Activated naive CD8-positive, alpha-beta T cell treated with anti-CD3 and anti-CD28 coated beads, Interleukin-2, amount 50 U/mL, for 16 hours (primary cell): ENCODE data around the gene GPR75.

Source experiments
- DNase-seq: peaks from one replicate; pipeline ENCODE4 v3.0.0-alpha.2; 2020; ENCODE audit warnings: low read depth, low spot score

The GPR75 gene

DNA sequence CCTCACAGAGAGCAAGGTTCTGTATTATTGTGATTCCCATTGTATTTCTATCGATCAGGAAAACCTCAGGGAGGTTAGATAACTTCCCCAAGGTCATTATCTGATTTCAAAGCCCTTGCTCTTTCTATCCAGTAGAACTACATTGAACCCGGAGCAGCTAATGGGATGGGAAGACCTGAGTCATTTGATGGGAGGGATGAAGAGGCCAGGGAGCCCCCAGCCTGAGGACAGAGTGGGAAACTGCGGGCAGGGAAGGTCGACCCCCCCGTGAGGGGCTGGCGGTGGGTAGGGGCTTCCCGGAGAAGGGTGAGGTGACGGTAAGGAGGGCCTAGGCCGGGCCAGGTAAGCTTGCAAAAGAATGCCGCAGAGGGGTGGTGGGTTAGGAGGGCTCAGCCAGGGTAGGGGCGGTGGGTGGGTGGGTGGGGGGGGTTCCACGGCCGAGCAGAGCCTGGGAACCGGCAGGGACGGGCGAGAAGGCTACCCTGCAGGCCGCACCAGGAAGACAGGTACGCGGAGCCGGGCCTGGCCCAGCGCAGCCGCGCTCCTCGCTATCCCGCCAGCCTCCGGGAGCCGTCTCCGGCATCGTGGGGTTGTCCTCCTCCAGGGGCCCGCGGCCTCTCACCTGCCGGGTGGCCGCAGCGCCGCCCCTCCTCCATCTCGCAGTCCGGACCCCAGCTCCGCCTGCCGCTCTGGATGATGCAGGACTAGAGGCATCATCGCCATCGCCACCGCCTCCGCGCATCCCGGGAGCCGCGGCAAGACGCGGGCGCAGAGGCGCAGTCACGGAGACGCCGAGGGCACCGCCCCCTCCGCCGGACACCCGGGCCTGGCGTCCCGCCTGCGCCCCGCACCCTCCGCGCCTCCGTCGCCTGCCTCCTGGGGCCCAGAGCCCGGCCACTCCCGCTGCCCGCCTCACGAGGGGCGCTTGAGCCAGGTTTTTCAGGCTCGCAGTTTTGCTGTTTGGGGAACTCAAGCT lies at the start of gene GPR75:
GPR75 (minus strand) TSS at position 762 of the 976 bp plus-strand sequence. CDS start 5,211 bp downstream, outside the sequence.
- no peak for DNase-seq

GRCh38 chr2:53907582-53907981 lies 47.8 kb upstream of the GPR75 start:
- DNase-seq = no peak

DNA sequence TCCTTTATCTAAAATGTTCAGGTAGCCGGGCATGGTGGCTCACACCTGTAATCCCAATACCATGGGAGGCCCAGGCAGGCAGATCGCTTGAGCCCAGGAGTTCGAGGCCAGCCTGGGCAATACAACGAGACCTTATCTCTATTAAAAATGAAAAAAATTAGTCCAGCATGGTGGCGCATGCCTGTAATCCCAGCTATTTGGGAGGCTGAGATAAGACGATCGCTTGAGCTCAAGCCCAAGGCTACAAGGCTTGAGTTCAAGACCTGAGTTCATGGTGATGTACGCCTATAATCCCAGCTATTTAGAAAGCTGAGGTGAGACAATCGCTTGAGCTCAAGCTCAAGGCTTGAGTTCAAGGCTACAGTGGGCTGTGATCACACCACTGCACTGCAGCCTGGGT lies 45.6 kb upstream of the GPR75 start:
- DNase-seq = no peak

GRCh38 chr2:53903011-53903410 lies 43.2 kb upstream of the GPR75 start:
- DNase-seq = no peak

DNA sequence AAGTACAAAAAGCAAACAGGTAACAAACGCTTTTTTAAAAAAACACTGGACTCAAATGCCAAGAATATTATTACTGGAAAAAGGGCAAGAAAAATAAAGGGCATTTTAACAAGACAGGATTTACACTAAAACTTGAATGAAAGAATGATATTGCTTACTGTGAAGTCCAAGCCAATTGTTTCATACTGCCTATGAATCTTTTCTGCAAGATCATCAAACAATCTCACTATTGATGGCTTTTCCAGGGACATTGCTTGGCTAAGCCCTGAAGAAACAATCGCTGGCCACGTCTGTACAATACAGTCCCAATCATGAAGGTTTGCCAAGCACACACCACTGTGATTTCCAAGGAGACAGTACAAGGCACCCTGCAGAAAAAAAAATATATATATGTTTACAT lies 41.4 kb upstream of the GPR75 start:
- DNase-seq = no peak

DNA sequence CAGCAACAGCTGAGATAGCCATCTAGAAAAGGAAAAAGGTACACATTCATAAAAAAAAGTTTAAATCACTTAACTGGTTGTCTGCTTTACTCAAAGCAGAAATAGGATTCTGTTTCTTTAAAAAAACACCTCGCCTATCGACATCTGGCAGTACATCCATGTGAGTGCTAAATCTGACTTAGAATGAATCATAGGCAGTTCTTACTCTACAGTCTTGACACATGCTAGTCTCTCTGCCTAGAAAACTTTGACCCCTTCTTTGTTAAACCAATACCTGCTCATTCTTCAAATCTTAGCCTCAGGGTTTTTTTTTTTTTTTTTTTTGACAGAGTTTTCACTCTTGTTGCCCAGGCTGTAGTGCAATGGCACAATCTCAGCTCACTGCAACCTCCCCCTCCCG lies 37.1 kb upstream of the GPR75 start:
- DNase-seq = no peak

DNA sequence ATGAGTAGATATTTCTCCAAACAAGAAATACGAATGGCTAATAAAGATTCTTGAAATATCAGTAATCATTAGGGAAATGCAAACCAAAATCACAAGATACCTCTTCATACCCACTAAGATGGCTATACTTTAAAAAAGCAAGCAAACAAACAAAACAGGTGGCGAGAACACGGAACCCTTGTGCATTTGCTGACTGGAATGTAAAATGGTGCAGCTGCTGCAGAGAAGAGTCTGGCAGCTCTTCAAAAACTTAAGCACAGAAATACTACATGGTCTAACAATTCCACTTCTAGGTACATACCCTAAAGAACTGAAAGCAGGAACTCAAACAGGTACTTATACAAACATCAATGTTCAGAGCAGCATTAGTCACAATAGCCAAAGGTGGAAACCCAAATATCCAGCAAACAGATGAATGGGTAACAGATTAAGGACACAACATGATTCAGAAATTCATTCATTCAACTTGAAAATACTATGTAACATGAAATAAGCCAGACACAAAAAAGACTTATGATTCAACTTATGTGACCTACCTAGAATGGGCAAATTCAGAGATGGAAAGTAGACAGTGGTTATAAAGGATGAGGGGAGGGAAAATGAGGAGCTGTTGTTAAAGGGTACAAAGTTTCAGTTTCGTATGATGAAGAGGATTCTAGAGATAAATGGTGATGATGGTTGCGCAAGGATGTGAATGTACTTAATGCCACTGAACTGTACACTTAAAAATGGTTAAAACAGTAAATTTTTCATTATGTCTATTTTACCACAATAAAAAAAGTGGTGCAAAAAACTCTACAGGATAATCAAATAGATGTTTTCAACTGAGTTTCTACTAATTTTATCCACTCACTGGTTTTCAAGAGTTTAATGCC lies 26.9 kb upstream of the GPR75 start:
- no peak for DNase-seq

DNA sequence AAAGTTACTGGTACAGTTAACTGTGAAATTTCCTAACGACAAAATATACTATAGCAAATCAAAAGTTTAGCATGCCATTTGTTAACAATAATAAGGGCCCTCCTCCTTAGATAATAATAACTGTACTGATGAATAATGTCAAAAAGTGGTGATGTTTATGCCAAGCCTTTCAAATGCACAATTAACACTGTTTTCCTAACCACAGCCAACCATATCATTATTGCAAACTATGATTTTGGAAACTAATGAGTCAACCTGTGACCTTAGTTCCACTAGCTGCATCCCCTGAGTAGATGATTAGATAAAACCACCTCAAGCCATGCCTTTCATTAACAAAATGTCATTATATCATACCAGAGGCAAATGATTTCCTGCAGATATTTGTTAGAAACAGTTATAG lies 25.1 kb upstream of the GPR75 start:
- DNase-seq = no peak

DNA sequence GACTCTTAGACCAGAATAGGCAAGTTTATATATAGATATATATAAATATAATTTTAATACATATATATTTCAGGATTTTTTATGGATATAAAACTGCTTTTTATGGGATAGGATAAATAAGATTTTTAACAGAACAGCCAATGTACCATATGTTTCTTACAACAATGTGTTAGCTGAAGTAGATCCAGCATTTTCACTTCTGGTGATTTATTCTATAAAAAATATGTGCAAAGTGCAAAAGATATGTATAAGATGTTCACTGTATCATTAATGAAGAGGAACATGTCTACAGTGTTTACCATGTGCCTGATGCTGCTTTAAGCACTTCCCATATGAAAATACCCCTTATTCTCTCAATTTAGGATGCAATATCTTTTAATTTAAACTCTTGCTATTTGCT lies 22.2 kb upstream of the GPR75 start:
- no peak for DNase-seq

DNA sequence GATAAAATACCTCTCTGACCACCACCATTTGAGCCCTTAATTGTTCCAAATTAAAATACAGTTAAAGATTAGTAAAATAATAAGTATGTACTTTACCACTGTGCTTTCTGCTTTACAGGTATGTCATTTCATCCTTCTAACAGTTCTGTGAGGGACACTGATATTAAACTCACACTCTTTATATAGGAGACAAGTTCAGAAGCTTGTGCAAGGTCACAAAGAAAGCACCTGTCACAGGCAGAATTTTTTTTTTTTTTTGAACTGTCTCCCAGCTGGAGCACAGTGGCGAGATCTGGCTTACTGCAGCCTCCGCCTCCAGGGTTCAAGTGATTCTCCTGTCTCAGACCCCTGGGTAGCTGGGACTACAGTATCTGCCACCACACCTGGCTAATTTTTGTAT lies 21.6 kb upstream of the GPR75 start:
- DNase-seq = no peak

DNA sequence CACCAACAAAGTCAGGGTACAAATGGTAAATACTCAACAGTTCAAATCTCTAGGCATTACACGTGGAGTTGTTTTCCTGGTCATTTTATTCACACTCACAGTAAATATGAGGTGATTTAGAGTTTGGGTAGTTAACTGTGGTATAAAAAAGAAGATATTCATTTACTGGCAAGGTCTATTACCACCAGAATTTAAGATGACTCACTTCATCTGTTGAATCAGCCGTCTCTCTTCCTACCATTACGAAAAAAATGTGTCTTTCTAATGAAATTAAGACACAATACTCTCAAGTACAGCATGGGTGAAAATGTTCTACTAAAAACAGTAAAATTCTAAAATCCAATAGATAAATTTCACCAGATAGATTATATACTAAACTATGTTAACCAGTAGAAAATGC lies 21.0 kb upstream of the GPR75 start:
- DNase-seq = no peak

DNA sequence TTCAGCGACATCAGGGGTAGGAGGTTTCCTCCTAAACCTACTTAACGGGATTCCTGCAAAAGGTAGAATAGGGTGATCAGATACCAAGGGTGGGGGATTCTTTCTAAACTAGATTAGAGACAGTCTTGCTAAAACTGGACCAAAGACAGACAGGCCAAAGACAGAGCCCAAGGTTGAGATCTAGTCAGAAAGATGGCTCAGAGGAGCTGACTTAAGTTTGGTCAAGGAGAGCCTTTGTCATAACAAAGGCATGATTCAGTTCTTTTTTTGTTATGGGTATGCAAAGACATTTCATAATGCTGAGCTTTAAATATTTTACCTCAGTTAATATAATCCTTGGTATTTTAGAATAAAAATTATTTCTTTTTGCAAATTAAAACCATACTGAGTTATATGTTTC lies 17.8 kb upstream of the GPR75 start:
- no peak for DNase-seq

- no peak for DNase-seq
These were observed 17.3 kb upstream of the GPR75 start for GRCh38 chr2:53877112-53877511.

GRCh38 chr2:53874401-53874950 lies 14.7 kb upstream of the GPR75 start:
- no peak for DNase-seq

- no peak for DNase-seq
These were observed 8.0 kb upstream of the GPR75 start for GRCh38 chr2:53867773-53868172.

DNA sequence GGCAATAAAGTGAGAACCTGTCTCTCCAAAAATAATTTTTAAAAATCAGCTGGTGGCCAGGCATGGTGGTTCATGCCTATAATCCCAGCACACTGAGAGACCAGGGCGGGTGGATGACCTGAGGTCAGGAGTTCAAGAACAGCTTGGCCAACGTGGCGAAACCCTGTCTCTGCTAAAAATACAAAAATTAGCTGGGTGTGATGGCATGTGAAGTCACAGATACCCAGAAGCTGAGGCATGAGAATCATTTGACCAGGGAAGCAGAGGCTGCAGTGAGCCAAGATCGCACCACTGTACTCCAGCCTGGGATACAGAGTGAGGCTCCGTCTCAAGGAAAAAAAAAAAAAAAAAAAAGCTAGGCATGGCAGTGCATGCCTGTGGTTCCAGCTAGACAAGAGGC lies 7.4 kb upstream of the GPR75 start:
- DNase-seq = no peak

DNA sequence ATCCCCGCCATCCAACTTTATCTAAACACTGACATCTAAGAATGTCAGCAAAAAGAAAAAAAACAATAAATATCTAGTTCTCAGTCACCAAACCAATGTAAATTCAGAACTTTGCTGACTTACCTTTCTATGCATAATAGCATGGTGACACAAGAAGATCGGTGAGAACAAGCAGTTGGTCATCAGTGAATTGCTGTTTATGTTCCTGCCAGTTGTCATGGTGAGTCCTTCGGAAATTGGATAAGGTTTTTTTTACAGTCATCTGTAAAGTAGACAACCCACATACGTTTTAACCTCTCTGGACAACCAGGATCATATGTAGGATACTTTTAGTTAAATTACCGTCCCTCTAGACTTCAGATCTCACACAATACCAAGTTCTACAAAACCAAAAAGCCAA lies 6.2 kb upstream of the GPR75 start:
- DNase-seq = no peak

GRCh38 chr2:53865264-53865663 lies 5.5 kb upstream of the GPR75 start:
- no peak for DNase-seq

GRCh38 chr2:53863538-53864227 lies 3.9 kb upstream of the GPR75 start:
- no peak for DNase-seq

DNA sequence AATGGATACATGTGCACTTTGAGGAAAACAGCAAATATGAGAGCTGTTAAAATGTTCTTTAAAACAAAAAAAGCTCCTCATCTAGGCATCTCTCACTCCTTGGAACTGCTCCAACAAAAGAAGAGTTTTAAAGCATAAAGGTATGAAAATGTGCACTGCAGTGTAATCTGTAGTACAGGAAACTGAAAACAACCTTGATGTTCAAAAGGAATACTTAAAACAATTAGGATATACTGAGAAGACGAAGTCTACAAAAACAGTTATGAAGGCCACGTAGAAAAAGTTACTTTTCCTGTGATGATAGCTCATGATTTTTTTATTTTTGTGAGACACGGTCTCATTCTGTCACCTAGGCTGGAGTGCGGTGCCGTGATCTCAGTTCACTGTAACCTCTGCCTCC lies 2.1 kb upstream of the GPR75 start:
- no peak for DNase-seq

DNA sequence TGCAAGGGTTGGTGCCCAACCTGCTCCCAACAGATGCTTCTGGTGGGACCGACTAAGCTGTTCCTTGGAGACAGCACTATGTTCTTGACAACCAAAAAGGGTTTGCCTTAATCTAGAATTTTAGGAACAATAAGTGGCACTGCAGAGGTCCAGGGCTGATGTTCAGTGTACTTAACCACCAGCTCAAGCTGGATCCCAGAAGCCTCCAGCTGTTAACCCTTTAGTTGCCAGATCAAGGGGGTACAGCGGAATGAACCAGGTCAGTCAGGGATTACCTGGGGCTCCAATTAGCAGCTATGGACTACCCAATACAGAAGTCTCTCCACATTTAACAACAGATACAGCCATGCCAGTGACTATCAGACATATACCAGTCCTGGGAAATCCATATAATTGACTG lies 3.5 kb downstream of the GPR75 start:
- DNase-seq = no peak

DNA sequence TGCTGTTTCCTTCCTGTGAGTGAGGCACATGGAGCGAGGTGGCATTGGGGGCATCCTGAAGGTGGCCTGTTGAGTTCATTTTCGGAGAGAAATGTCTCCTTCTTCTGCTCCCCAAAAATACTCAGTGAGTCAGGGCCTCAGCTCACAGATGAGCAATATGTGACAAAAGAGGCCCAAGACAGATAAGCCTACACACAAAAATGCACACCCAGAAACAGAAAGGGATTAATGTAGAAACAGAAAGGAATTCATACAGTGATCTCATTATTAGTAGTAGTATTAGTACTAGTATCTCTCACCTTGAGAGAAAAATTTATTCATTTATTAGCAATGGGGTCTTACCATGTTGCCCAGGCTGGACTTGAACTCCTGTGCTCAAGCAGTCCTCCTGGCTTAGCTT lies 5.1 kb downstream of the GPR75 start:
- DNase-seq = no peak
